ENCODE measurements around the gene WWC1.
"Not testable (repeated sequence)": the region's sequence is repeated elsewhere in the genome, so short reads cannot be mapped to it uniquely, and the experiment has no call there.

Gene WWC1

DNA sequence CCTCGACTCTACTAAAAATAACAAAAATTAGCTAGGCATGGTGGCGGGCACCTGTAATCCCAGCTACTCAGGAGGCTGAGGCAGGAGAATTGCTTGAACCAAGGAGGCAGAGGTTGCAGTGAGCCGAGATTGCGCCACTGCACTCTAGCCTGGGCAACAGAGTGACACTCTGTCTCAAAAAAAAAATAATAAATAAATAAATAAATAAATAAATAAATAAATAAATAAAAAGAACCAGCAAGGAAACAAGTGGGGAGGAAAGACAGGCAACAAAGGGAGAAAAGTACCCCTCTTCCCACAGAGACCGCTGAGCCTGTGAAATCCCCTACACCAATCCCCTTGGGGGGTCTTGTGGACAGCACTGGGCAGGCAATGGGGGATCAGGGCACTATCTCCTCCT lies 4.6 kb upstream of the WWC1 start:
- DNase-seq (ENCODE audit: low read depth): not testable (repeated sequence)

DNA sequence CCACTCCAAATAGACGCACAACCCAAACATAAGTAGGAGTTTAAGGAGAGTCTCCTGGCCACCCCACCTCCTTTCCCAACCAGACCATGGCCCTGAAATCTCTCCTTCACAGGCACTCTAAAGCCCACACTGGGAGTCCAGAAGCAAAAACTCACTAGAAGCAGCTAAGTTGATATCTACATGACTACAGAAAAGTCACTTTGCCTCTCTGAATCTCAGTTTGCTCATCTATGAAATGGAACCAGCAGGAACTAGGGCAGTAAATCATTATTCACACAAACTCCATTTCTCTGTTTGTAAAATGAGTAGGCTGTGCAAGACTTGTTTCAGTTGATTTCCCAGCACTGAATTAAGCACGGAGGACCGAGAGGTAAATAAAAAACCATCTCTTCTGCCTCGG lies 4.1 kb upstream of the WWC1 start:
- DNase-seq (ENCODE audit: low read depth): no peak

DNA sequence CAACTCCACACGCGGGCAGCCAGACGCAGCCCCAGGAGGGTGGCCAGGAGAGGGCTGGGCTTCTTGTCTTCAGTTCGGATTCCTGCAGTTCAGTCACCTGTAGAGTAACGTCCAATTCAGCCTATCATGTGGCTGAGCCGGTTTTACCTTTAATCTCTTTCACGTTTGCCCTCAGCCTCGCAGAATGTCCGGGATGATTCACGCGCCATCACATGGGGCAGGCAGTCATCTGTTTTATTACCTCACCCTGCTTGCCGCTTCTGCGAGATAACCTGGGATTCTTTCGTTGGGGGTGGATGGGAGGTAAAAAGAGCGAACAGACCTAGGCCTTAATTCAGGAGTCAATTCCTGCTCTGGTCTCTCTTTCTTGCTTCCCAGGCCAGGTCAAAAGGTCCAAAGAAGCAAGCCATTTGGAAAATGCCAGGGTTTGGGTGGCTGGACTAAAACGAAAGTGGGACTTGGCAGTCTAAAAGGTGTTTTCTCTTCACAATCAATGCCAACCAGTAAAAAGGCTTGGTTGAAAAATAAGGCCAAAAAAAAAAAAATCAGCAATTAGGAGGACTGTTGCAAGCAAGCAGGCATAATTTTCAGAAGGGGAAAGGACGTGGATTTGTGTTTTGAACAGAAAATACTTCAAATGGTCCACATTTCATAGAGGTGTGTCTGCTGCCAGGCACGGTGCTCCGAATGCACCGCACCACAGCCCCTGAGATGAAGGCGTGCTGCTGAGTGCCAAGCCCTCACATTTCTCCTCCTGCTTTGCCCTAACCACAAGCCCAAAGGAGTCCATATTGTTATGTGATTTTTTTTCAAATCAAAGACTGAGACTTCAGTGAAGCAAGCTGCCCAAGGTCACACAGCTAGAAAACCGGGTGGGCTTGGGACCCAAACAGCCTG lies 2.8 kb upstream of the WWC1 start:
- no peak for DNase-seq (ENCODE audit: low read depth)

DNA sequence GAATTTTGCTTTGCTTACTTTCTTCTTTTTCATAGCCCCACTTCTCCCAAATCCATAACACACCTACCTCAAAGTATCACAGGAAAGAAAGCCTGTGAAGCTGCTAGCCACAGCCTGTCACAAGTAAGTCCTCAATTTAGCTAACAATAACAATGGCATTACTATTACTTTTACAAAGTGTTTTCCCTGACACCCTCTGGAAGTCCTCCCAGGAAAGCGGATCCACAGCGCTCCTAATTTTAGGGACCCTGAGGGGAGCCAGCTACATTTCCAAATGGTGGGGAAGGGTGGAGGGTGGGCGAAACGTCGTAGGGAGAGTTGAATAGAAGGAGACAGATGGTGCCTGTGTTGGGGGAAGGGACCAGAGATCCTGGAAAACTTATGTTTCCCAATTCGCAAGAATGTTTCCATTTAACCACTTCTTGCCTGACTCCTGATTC lies 523 bp upstream of the WWC1 start:
- no peak for DNase-seq (ENCODE audit: low read depth)

- DNase-seq (ENCODE audit: low read depth): no peak
Measured at GRCh38 chr5:168291964-168292785, 730 bp downstream of the WWC1 start.

- no peak for DNase-seq (ENCODE audit: low read depth)
Measured at GRCh38 chr5:168292786-168293696, 1.6 kb downstream of the WWC1 start.

DNA sequence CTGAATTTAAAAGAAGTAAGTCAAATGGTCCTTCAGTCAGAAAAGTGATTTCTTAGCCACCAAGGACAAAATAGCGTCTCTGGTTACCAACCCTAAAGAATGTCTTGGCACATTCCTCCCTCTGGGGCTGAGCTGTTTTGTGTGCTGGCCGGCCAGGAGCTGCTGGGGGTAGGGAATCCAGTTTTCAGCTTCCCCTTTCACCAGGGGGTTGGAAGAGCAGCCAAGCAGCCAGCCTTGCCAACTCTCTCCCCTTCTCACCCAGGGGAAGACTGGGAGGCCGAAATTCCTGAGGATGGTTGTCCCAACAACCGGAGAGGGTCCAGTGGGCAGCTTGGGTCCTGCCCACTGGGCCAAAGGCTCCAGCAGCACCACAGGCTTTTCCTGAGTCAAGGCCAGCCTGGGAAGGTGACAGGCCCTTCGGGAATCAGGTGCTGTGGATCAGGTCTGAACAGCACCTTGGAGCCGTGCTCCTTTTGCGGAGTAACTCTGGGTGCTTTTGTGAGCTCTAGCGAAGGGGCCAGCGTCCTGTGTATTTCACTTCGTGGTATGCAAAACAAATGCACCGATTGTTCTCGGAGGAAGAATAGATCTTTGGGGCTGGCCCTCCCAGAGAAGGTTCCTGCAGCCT lies 4.2 kb downstream of the WWC1 start:
- DNase-seq (ENCODE audit: low read depth): no peak

- no peak for DNase-seq (ENCODE audit: low read depth)
Measured at GRCh38 chr5:168296682-168297081, 5.2 kb downstream of the WWC1 start.

DNA sequence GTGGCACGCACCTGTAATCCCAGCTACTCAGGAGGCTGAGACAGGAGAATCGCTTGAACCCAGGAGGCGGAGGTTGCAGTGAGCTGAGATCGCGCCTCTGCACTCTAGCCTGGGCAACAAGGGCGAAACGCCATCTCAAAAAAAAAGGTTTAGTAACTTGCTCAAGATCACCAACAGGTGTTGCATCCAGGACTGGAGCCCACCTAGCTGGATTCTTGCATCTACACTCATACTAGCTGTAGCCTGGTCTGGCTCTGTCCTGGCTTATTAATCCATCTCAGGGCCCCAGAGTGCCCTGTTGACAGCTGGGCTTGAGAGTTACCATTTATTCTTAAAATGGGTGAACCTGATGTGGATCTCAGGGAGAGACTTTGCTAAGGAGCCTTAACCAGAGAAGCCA lies 7.5 kb downstream of the WWC1 start:
- DNase-seq (ENCODE audit: low read depth): no peak

DNA sequence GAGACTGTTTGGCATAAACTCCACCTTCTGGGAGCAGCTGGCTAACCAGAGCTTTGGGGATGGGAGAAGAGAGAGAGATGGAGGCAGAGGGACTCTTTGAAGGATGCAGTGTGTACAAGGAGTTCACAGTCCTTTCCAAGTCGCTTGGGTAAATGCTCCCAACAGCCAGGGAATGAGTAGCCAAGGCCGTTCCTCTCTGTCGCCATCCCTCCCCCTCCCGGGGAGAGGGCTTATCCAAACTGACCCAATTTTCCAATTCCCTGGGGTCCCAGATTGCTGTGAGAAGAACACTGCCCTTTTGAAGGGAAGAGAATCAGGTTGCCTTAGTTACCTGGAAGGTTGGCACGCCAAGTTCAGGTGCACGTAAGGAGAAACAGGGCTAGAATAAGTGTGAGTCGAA lies 7.9 kb downstream of the WWC1 start:
- no peak for DNase-seq (ENCODE audit: low read depth)

GRCh38 chr5:168300326-168301182 lies 9.1 kb downstream of the WWC1 start:
- no peak for DNase-seq (ENCODE audit: low read depth)

GRCh38 chr5:168301593-168302390 lies 10.3 kb downstream of the WWC1 start:
- DNase-seq (ENCODE audit: low read depth): no peak

DNA sequence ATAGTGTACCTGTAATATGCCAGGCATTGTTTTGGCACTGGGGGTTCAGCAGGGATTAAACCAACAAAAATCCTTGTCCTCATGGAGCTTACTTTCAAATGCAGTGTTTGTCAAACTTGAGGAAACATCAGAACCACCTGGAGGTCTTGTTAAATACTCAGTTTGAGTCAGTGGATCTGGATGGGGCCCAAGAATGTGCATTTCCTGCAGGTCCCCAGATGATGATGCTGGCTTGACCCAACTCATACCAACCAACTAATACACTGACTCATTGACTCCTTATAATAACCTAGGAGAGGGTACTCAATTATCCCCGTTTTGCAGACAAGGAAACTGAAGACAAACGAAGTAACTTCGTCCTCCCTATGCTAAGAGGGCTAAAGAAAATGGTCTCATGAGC lies 11.3 kb downstream of the WWC1 start:
- DNase-seq (ENCODE audit: low read depth): no peak

- no peak for DNase-seq (ENCODE audit: low read depth)
Measured at GRCh38 chr5:168303393-168304025, 12.1 kb downstream of the WWC1 start.

- DNase-seq (ENCODE audit: low read depth): no peak
Measured at GRCh38 chr5:168304349-168304748, 12.9 kb downstream of the WWC1 start.

DNA sequence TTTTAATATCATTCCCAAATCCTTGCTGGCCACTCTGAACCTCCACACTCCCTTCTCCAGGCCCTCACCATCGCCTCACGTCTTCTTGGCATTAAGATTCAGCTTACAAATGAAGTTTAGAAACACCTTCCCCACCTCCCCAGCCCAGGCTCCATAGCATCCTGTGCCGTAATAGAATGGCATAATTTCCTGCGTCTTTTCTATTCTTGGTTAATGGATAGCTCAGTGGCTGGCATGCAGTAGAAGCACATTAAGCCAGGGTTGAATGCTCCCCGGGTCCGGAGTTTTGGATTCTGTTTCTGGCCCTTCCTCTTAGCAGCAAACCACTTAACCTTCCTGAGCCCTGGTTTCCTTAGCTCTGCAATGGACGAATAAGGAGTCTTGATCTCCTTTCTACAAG lies 13.8 kb downstream of the WWC1 start:
- DNase-seq (ENCODE audit: low read depth): no peak

DNA sequence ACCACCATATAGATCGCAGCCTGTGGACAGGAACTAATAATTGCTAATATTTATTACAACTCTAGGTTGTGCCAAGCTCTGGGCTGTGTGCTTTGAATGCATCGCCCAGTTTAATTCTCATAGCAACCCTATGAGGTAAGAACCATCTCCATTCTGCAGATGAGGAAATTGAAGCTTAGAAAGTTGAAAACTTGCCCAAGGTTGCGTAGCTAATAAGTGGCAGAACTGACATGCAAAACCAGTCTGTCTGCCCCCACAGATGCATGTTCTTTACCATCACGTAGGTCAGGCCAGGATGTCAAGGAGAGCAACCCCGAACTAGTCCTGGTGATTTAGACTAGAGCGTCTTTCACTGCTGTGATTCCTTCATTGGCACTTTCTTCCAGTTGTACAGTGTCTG lies 15.6 kb downstream of the WWC1 start:
- no peak for DNase-seq (ENCODE audit: low read depth)

DNA sequence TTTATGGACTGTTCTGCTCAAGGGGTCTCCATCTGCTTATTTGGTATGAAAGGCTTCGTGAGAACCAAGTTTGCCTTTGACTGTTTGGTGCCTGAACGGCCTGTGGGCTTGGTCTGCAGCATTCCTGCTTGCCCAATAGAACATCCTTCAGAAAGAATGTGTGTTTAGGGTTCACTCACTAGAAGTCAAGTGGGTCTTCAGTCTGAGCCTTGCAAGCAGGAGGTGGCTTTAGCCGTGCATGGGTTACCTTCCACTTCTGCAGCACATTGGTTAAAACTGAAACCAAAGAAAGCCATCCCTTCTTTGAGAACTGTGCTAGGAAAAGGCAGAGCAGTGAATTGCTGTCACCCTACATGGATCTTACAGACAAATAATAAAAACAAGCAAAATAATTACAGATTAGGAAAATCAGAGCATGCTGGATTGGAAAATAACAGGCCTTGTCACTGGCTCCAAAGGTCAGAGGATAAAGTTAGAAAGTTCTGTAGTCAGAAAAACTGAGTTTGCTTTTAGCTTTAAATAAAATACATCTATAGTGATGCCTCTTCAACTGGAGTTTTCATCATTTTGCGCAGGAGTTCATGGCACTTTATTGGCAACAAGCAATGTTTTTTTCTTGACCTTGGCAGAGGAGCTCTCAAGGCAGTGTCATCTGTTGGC lies 16.6 kb downstream of the WWC1 start:
- DNase-seq (ENCODE audit: low read depth): no peak
